IMR-90 (cell line): ENCODE results near the gene COL19A1. TPM values are rescaled to one million over a fixed set of nuclear protein-coding genes. Genes with fewer than 3 reads are reported as not detected.

Experiments
- ATAC-seq: fragments of 200-7000 bp; cut with Tn5 transposase; 2 replicates; pipeline ENCODE4 v1.9.1; 2020; ENCODE audit warnings: low read depth, mild to moderate bottlenecking, moderate library complexity
- BruUV-seq: library from RNA; stranded (reverse); fragments of 400-500 nt; replicated peaks from 2 replicates; lab custom pipeline; 2021; lab: Mats Ljungman, UMichigan
- CTCF ChIA-PET: fragments of 300-600 bp; formaldehyde crosslinking; extraction: SDS; loops from one replicate; lab custom pipeline; 2021; ENCODE audit warnings: antibody characterized with exemption; lab: Yijun Ruan, JAX
- POLR2A ChIA-PET: fragments of 300-600 bp; sonication (Branson Sonifier 250); formaldehyde crosslinking; loops from one replicate; lab custom pipeline; 2022; ENCODE audit warnings: antibody characterized with exemption; ENCODE audit not compliant: unreplicated experiment; lab: Charles Lee
- DNase-seq: peaks from one replicate; pipeline ENCODE4 v3.0.0; 2013
- H2AFZ ChIP-seq: replicated peaks from 2 replicates; pipeline ENCODE3; 2013; ENCODE audit warnings: low read length, mild to moderate bottlenecking; ENCODE audit not compliant: poor library complexity
- H2AK5ac ChIP-seq: 2 replicates; pipeline ENCODE4 v1.6.1; 2013; ENCODE audit warnings: low read depth, low read length, inconsistent platforms
- H2AK9ac ChIP-seq: replicated peaks from 2 replicates; pipeline ENCODE3; 2013; ENCODE audit warnings: mild to moderate bottlenecking, low read depth, low read length, moderate library complexity; ENCODE audit not compliant: poor library complexity
- H2BK120ac ChIP-seq: 2 replicates; pipeline ENCODE4 v1.6.1; 2013; ENCODE audit warnings: low read depth, low read length, inconsistent platforms
- H2BK15ac ChIP-seq: 3 replicates; pipeline ENCODE4 v1.6.1; 2013; ENCODE audit warnings: low read depth, low read length, inconsistent platforms
- H2BK20ac ChIP-seq: 2 replicates; pipeline ENCODE4 v1.6.1; 2013; ENCODE audit warnings: low read depth, mild to moderate bottlenecking, inconsistent platforms, low read length, moderate library complexity
- H2BK5ac ChIP-seq: 2 replicates; pipeline ENCODE4 v1.6.1; 2013; ENCODE audit warnings: mild to moderate bottlenecking, low read depth, low read length, inconsistent platforms; ENCODE audit not compliant: poor library complexity, severe bottlenecking
- H3K14ac ChIP-seq: replicated peaks from 2 replicates; pipeline ENCODE4 v1.6.1; 2013; ENCODE audit warnings: low read depth, low read length, inconsistent platforms
- H3K18ac ChIP-seq: 2 replicates; pipeline ENCODE4 v1.6.1; 2013; ENCODE audit warnings: low read depth, low read length, control low read depth
- H3K23ac ChIP-seq: 2 replicates; pipeline ENCODE4 v1.6.1; 2013; ENCODE audit warnings: low read depth, low read length, inconsistent platforms
- H3K27ac ChIP-seq: 2 replicates; pipeline ENCODE4 v1.5.1; 2013; ENCODE audit warnings: mild to moderate bottlenecking, control low read depth, low read length; ENCODE audit not compliant: insufficient read depth
- H3K27me3 ChIP-seq: 2 replicates; pipeline ENCODE4 v1.6.1; 2013; ENCODE audit warnings: low read length; ENCODE audit not compliant: control insufficient read depth, insufficient read depth
- H3K36me3 ChIP-seq: 2 replicates; pipeline ENCODE4 v1.6.1; 2013; ENCODE audit warnings: low read length, mixed read lengths; ENCODE audit not compliant: control insufficient read depth, insufficient read depth
- H3K4ac ChIP-seq: 2 replicates; pipeline ENCODE4 v1.6.1; 2013; ENCODE audit warnings: low read depth, low read length, inconsistent platforms
- H3K4me1 ChIP-seq: 2 replicates; pipeline ENCODE4 v1.6.1; 2013; ENCODE audit warnings: low read length, mixed read lengths; ENCODE audit not compliant: control insufficient read depth, insufficient read depth
- H3K4me2 ChIP-seq: 2 replicates; pipeline ENCODE4 v1.6.1; 2013; ENCODE audit warnings: low read depth, mild to moderate bottlenecking, control low read depth, low read length, moderate library complexity
- H3K4me3 ChIP-seq: 2 replicates; pipeline ENCODE4 v1.5.1; 2013; ENCODE audit warnings: low read depth, mild to moderate bottlenecking, control low read depth, low read length, moderate library complexity; ENCODE audit not compliant: insufficient read depth
- H3K56ac ChIP-seq: 2 replicates; pipeline ENCODE4 v1.6.1; 2013; ENCODE audit warnings: low read length, inconsistent platforms; ENCODE audit not compliant: insufficient read depth; ENCODE audit errors: extremely low read depth
- H3K79me1 ChIP-seq, 2 experiments: 2 replicates each; pipeline ENCODE4 v1.6.1; 2013; ENCODE audit warnings: low read length in 2 of 2, inconsistent platforms in 1 of 2, low read depth in 1 of 2
- H3K9ac ChIP-seq: 2 replicates; pipeline ENCODE4 v1.6.1; 2013; ENCODE audit warnings: low read depth, low read length, control low read depth
- H3K9me1 ChIP-seq: 2 replicates; pipeline ENCODE4 v1.6.1; 2013; ENCODE audit warnings: low read length, inconsistent platforms; ENCODE audit not compliant: insufficient read depth
- H3K9me3 ChIP-seq: 2 replicates; pipeline ENCODE4 v1.6.1; 2013; ENCODE audit warnings: low read length; ENCODE audit not compliant: control insufficient read depth, insufficient read depth
- H4K20me1 ChIP-seq: 2 replicates; pipeline ENCODE4 v1.6.1; 2013; ENCODE audit warnings: low read length, inconsistent platforms; ENCODE audit not compliant: insufficient read depth
- H4K5ac ChIP-seq: 2 replicates; pipeline ENCODE4 v1.6.1; 2013; ENCODE audit warnings: mild to moderate bottlenecking, low read depth, low read length, control low read depth
- H4K8ac ChIP-seq, 2 experiments: 2 replicates each; pipeline ENCODE4 v1.6.1; 2013; ENCODE audit warnings: low read depth in 2 of 2, low read length in 2 of 2, control low read depth in 1 of 2, inconsistent platforms in 1 of 2
- H4K91ac ChIP-seq: 2 replicates; pipeline ENCODE4 v1.6.1; 2013; ENCODE audit warnings: low read depth, low read length, inconsistent platforms; ENCODE audit not compliant: insufficient read depth
- BHLHE40 ChIP-seq: fragments of 150-350 bp; IDR thresholded peaks from 2 replicates; pipeline ENCODE4 v1.6.1; 2016; ENCODE audit warnings: mild to moderate bottlenecking, low read depth, low read length
- CHD1 ChIP-seq: IDR thresholded peaks from 2 replicates; pipeline ENCODE4 v1.6.1; 2012; ENCODE audit warnings: low read depth, low read length, improper control_type of control experiment
- FOS ChIP-seq: fragments of 150-350 bp; IDR thresholded peaks from 2 replicates; pipeline ENCODE4 v1.6.1; 2016; ENCODE audit warnings: low read depth, low read length
- MAFK ChIP-seq: IDR thresholded peaks from 2 replicates; pipeline ENCODE4 v1.6.1; 2012; ENCODE audit warnings: low read depth, low read length, improper control_type of control experiment
- MAZ ChIP-seq: IDR thresholded peaks from 2 replicates; pipeline ENCODE4 v1.6.1; 2012; ENCODE audit warnings: low read depth, mild to moderate bottlenecking, low read length, improper control_type of control experiment, moderate library complexity, borderline replicate concordance
- MXI1 ChIP-seq: IDR thresholded peaks from 2 replicates; pipeline ENCODE4 v1.6.1; 2012; ENCODE audit warnings: low read depth, mild to moderate bottlenecking, low read length, moderate library complexity, borderline replicate concordance
- WGBS, 2 experiments: methylation state at CpG; one replicate each; pipeline versions ENCODE4 v1.1.5 to v1.1.7; 2013; ENCODE audit warnings: missing lambda C conversion rate in 2 of 2; ENCODE audit not compliant: insufficient read length in 1 of 2; ENCODE audit errors: extremely low coverage in 2 of 2; 5-methylcytosine and 5-hydroxymethylcytosine counted together
- dilution Hi-C: fragments of 300-500 bp; cut with HindIII; formaldehyde crosslinking; loops from one replicate; pipeline ENCODE4 v1.14.3; 2018; ENCODE audit warnings: low sequenced_read_pairs; ENCODE audit not compliant: unreplicated experiment
- in situ Hi-C: fragments of 300-500 bp; cut with MboI; formaldehyde crosslinking; loops from 3 replicates; pipeline ENCODE4 v1.14.3; 2019; ENCODE audit warnings: low sequenced_read_pairs, inconsistent platforms, mixed read lengths
- intact Hi-C: fragments of 100-400 bp; cut with micrococcal nuclease; formaldehyde crosslinking; loops from 2 replicates; pipeline ENCODE4 v1.10.0; 2022
- polyA plus RNA-seq, 3 experiments: library from polyadenylated mRNA; depleted of rRNA; stranded (reverse); fragments of >200 nt; gene quantifications; 2 replicates each; pipeline ENCODE4 v1.2.3, GENCODE V29; 2012; ENCODE audit warnings: low replicate concordance in 1 of 3
- total RNA-seq: library from RNA; depleted of rRNA; stranded (reverse); fragments of >200 nt; gene quantifications from 2 replicates; pipeline ENCODE4 v1.2.3, GENCODE V29; 2012
- TF ChIP-seq, protein P1 (sequence below): conservative IDR thresholded peaks from 2 replicates; pipeline ENCODE4 v1.5.1; 2012; ENCODE audit warnings: mild to moderate bottlenecking, low read depth, low read length, improper control_type of control experiment

COL19A1 gene
- total and polyA plus RNA-seq, 2 of the 4 experiments (the other 2 are of a cell fraction), result under 0.01 TPM; not detected in 1

DNA sequence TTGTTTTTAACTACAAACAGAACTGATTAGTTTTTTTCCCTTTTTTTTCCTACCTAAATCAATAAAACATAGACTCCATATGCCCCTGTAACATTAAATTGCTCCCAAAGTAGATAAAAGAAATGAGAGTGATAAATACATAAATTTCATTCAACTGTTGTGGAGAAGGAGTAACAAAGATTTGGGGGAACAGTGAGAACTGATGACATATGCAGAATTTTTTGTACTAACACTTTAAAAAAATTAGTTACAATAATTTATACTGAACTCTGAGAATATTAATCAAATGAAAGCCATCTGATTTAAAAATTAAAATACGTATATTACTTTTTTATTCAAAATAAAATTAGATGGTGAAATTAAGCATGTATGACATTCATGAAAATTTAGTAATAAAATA, 195.7 kb downstream of the COL19A1 start:
- Histone ChIP-seq H3K14ac (no peak overlapping the region), H3K9me1 (no peaks in the 10 kb centered on the region), H2BK15ac (no peak overlapping the region), H3K4ac (no peak overlapping the region), H3K18ac (no peak overlapping the region), H3K36me3 (no peaks in the 10 kb centered on the region), H4K20me1 (no peaks in the 10 kb centered on the region), H3K27me3 (no peaks in the 10 kb centered on the region), H3K23ac (no peak overlapping the region), H3K4me3 (no peak overlapping the region), H4K8ac (no peak overlapping the region), H2BK5ac (no peak overlapping the region), H3K79me1 (no peaks in the 10 kb centered on the region), H4K5ac (no peak overlapping the region), H3K27ac (no peak overlapping the region), H3K4me1 (no peaks in the 10 kb centered on the region), H3K9ac (no peak overlapping the region), H2AK9ac (no peak overlapping the region), H3K56ac (no peak overlapping the region), H3K9me3 (no peaks in the 10 kb centered on the region), H2AK5ac (no peak overlapping the region), H3K4me2 (no peak overlapping the region), H2BK120ac (no peak overlapping the region), H2AFZ (no peak overlapping the region), H4K91ac (no peak overlapping the region), H2BK20ac (no peak overlapping the region)
- TF ChIP-seq MAFK (peak; percentile 84), BHLHE40 (no peak), CHD1 (no peak), MAZ (no peak), FOS (no peak), MXI1 (no peak)
- TF ChIP-seq, protein P1, sequence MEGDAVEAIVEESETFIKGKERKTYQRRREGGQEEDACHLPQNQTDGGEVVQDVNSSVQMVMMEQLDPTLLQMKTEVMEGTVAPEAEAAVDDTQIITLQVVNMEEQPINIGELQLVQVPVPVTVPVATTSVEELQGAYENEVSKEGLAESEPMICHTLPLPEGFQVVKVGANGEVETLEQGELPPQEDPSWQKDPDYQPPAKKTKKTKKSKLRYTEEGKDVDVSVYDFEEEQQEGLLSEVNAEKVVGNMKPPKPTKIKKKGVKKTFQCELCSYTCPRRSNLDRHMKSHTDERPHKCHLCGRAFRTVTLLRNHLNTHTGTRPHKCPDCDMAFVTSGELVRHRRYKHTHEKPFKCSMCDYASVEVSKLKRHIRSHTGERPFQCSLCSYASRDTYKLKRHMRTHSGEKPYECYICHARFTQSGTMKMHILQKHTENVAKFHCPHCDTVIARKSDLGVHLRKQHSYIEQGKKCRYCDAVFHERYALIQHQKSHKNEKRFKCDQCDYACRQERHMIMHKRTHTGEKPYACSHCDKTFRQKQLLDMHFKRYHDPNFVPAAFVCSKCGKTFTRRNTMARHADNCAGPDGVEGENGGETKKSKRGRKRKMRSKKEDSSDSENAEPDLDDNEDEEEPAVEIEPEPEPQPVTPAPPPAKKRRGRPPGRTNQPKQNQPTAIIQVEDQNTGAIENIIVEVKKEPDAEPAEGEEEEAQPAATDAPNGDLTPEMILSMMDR, result no peak
- ChIA-PET POLR2A (no interaction called here), CTCF (no interaction called here)
- intact Hi-C loops (no loop called here), dilution Hi-C loops (no loop called here), in situ Hi-C loops (no loop called here)
- no peak for DNase-seq
- no CpG with 5 or more reads among the region's 1 CpG for WGBS, 2 experiments
- no TSS peak for BruUV-seq
- ATAC-seq, result no peak
